AG04450 (cell line): ENCODE results near the gene KIAA0319L. TPM values are rescaled to one million over a fixed set of nuclear protein-coding genes. Genes with fewer than 3 reads are reported as not detected.

Experiments
- CTCF ChIA-PET: fragments of 300-600, 350-600 bp; formaldehyde crosslinking; extraction: SDS; loops from one replicate; lab custom pipeline; 2022; ENCODE audit warnings: antibody characterized with exemption, inconsistent platforms; lab: Charles Lee
- POLR2A ChIA-PET: fragments of 350-600 bp; formaldehyde crosslinking; extraction: SDS; loops from one replicate; lab custom pipeline; 2021; ENCODE audit warnings: antibody characterized with exemption, inconsistent platforms; lab: Yijun Ruan, JAX
- DNase-seq: peaks from one replicate; pipeline ENCODE4 v3.0.0-alpha.2; 2011; ENCODE audit warnings: low read depth, low spot score
- H3K27ac ChIP-seq: one replicate; pipeline ENCODE4 v1.5.1; 2012; ENCODE audit warnings: low read depth, low read length, control low read depth
- H3K27me3 ChIP-seq: one replicate; pipeline ENCODE4 v1.6.0; 2012; ENCODE audit warnings: low read length; ENCODE audit not compliant: control insufficient read depth, insufficient read depth
- H3K4me3 ChIP-seq: 2 replicates; pipeline ENCODE4 v1.5.1; 2011; ENCODE audit warnings: mild to moderate bottlenecking, low read depth, low read length, control low read depth
- H3K9me3 ChIP-seq: 2 replicates; pipeline ENCODE4 v1.5.1; 2012; ENCODE audit warnings: low read length; ENCODE audit not compliant: control insufficient read depth, insufficient read depth
- CTCF ChIP-seq: IDR thresholded peaks from 2 replicates; pipeline ENCODE4 v1.5.1; 2011; ENCODE audit warnings: low read depth, low read length, control low read depth, inconsistent platforms
- polyA plus RNA-seq: library from polyadenylated mRNA; depleted of rRNA; stranded (reverse); fragments of >200 nt; gene quantifications from 2 replicates; pipeline ENCODE4 v1.2.3, GENCODE V29; 2011

Gene KIAA0319L
- polyA plus RNA-seq, 1 experiment, result 69.5 TPM

- no peak for TF ChIP-seq CTCF
- Histone ChIP-seq H3K4me3 (no peak overlapping the region), H3K27ac (no peak overlapping the region), H3K27me3 (no peaks in the 10 kb centered on the region), H3K9me3 (no peaks in the 10 kb centered on the region)
- CTCF ChIA-PET, result no interaction called here
- DNase-seq, result no peak
- POLR2A ChIA-PET, result no interaction called here
These were observed 33.4 kb upstream of the KIAA0319L start for GRCh38 chr1:35590476-35591040.

- DNase-seq, result no peak
- ChIA-PET POLR2A (interaction anchor here (0.5 to 0.6 kb wide), 2 partner anchors 130 to 132 kb away, joined by 3 read pairs; no protein-coding TSS in a partner anchor), CTCF (interaction anchor here (0.5 kb wide), 1 partner anchor 914 kb away, joined by 3 read pairs; no protein-coding TSS in a partner anchor)
- no peak overlapping the region for H3K4me3 ChIP-seq
- no peak for TF ChIP-seq CTCF
- no peak overlapping the region for H3K27ac ChIP-seq
- H3K9me3 ChIP-seq, result no peaks in the 10 kb centered on the region
- no peaks in the 10 kb centered on the region for H3K27me3 ChIP-seq
These were observed 32.6 kb upstream of the KIAA0319L start for GRCh38 chr1:35589516-35590427.

GRCh38 chr1:35588197-35588910 lies 31.2 kb upstream of the KIAA0319L start:
- TF ChIP-seq CTCF, result no peak
- no peak for DNase-seq
- POLR2A ChIA-PET, result no interaction called here
- H3K9me3 ChIP-seq, result no peaks in the 10 kb centered on the region
- H3K4me3 ChIP-seq, result no peak overlapping the region
- H3K27ac ChIP-seq, result no peak overlapping the region
- CTCF ChIA-PET, result no interaction called here
- no peaks in the 10 kb centered on the region for H3K27me3 ChIP-seq

DNA sequence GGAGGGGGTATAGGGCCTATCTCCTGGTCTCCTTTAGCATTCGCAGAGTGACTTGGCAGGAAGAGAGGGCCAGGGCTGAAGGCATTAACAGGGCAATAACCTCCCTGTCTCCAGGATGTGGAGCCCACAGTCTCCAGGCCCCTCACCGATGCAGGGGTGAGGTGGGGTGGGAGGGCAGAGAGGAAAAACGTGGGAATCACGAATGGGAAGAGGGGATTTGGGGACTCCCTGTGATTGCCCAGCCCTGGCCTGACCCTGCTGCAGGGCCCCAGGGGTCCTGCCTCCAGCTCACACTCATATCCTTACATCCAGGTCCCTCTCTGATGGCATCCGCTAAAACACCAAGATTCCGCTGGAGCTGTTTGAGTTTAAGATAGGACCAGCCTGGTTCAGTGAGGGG lies 30.5 kb upstream of the KIAA0319L start:
- DNase-seq, result no peak
- Histone ChIP-seq H3K9me3 (no peaks in the 10 kb centered on the region), H3K27ac (no peak overlapping the region), H3K4me3 (no peak overlapping the region), H3K27me3 (no peaks in the 10 kb centered on the region)
- ChIA-PET CTCF (interaction anchor here (0.7 kb wide), 1 partner anchor 17 kb away, joined by 6 read pairs; no protein-coding TSS in a partner anchor), POLR2A (no interaction called here)
- no peak for TF ChIP-seq CTCF
